Stimulated activated CD8-positive, alpha-beta memory T cell treated with anti-CD3 and anti-CD28 coated beads, Interleukin-7, amount 100 ng/mL, for 24 hours (primary cell): ENCODE results near the gene LRRC38.
"Not testable (repeated sequence)": the region's sequence is repeated elsewhere in the genome, so short reads cannot be mapped to it uniquely, and the experiment has no call there.

Experiments used
- DNase-seq: peaks from one replicate; pipeline ENCODE4 v3.0.0-alpha.2; 2020; ENCODE audit warnings: low read depth

Gene LRRC38, protein sequence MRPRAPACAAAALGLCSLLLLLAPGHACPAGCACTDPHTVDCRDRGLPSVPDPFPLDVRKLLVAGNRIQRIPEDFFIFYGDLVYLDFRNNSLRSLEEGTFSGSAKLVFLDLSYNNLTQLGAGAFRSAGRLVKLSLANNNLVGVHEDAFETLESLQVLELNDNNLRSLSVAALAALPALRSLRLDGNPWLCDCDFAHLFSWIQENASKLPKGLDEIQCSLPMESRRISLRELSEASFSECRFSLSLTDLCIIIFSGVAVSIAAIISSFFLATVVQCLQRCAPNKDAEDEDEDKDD

DNA sequence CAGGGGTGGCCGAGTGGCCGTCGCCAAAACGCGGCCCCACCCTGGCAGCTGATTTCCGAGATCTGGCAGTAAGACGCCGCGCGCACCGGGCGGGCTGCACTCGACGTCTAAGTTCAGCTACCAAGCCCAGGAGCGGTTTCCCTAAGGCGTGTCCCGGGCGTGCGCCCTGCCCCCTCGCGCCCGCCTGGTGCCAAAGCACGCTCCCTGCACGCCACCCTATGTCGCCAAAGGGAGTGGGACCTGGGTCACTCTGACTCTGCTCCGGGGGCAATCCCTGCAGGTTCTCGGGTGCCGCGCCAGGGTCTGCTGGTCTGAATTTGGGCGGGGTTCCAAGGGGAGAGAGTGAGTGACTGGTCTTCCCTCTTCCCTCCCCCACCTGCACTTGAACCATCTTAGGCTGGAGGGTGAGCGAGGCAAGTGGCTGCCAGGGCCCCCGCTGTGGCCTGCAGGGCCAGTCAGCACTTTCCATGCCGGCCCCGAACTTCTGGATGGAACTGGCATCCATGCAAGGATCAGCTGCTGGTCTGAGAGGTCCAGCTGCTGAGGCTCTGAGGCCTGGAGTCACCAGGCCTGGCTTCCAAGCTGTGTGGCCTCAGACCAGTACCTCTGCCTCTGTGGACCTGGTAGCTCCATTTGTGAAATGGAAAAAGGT is at the start of gene LRRC38:
Gene LRRC38 (minus strand): TSS at position 109 of the 652 bp plus-strand sequence. CDS start 410 bp downstream, outside the sequence.
- DNase-seq, result no peak

DNA sequence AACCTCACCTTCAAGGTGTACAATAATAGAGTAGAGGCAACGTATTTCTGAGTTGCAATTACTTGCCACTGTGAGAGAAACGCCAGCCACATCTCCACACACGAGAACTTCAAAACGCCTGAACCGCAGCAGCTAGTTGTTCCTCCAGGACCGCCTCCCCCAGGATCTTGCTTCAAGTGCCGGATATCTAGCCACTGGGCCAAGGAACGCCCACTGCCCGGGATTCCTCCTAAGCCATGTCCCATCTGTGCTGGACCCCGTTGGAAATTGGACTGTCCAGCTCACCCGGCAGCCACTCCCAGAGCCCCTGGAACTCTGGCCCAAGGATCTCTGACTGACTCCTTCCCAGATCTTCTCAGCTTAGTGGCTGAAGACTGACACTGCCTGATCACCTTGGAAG is 49.2 kb upstream of the LRRC38 start:
- not testable (repeated sequence) for DNase-seq

- DNase-seq, result no peak
Observed at GRCh38 chr1:13560541-13560940, 46.7 kb upstream of the LRRC38 start.

DNA sequence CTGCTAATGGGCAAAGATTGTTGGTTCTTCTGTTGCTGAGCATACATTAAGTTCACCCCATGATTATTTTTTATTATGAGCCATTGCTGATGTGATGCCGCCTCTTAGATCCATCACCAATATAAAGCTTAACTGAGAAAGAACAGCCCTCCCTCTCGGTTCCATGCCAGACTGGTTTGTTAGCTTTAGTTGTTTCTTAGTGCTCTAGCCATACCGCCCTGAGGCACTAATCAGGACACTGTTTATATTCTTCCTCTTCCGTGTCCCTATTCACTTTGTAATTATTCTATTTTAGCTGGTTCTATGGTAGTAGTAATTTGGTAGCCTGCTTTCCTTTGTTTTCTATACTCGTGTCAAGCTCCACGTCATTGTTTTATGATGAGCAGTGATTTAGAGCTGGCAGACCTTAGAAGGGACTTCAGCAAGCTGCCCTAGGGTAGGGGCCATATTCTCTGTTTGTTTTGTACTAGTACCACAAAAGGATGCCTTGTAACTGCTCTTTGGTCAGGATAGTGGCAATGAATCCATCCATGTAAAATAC is 42.5 kb upstream of the LRRC38 start:
- no peak for DNase-seq

DNA sequence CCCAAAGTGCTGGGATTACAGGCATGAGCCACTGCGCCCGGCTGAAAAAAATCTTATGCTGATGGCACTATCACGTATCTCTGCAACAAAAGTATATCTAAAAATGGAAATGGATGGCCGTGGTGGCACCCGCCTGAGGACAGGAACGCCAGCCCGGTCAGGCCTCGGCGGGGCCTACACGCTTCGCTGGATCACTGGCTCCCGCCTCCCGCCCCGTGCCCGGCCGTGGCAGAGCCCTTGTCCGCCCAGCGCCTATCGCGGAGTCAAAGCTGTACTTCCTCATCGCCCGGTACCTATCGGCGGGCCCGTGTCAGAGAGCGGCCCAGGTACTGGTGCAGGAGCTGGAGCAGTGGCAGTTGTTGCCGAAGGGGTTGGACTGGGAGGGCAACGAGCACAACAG is 41.0 kb upstream of the LRRC38 start:
- DNase-seq, result no peak

- no peak for DNase-seq
Observed at GRCh38 chr1:13550663-13551062, 36.9 kb upstream of the LRRC38 start.

DNA sequence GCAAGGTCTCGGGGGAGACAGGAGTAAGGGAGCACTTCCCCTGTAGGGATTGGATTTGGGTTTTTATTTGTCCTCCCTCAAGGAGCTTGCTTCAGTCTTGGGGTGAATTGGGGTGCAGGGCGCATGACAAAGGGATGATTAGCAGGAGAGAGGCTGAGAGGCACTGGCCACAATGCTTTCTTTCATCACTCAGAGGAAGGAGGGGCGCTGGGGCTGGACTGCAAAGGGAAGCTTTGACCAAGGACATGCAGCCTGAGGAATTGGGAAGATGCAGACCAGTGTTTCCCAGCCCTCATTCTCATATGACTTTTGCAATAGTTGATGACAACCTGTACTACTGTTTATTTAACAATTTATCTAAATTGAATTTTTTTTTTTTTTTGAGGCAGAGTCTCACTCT is 35.7 kb upstream of the LRRC38 start:
- DNase-seq, result no peak

GRCh38 chr1:13549021-13549420 is 35.2 kb upstream of the LRRC38 start:
- no peak for DNase-seq

GRCh38 chr1:13548281-13548680 is 34.5 kb upstream of the LRRC38 start:
- DNase-seq, result no peak

GRCh38 chr1:13546791-13547190 is 33.0 kb upstream of the LRRC38 start:
- DNase-seq, result no peak

DNA sequence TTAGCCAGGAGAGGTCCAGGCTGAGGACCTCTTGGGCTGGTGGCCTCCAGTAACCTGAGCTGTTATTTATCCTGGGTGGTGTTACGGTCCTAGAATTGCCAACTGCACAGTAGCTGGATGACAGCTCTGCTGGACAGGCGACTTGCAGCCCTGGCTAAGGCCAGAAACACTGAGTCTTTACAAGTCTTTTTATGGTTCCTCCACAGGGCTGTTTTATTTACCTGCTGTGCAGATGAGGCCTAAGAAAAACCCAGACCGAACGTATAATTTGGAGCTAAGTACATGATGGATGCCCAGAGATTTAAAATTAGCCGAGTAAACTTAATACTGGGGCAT is 30.4 kb upstream of the LRRC38 start:
- no peak for DNase-seq

- no peak for DNase-seq
Observed at GRCh38 chr1:13543451-13544220, 29.8 kb upstream of the LRRC38 start.

GRCh38 chr1:13541435-13542215 is 27.8 kb upstream of the LRRC38 start:
- no peak for DNase-seq

DNA sequence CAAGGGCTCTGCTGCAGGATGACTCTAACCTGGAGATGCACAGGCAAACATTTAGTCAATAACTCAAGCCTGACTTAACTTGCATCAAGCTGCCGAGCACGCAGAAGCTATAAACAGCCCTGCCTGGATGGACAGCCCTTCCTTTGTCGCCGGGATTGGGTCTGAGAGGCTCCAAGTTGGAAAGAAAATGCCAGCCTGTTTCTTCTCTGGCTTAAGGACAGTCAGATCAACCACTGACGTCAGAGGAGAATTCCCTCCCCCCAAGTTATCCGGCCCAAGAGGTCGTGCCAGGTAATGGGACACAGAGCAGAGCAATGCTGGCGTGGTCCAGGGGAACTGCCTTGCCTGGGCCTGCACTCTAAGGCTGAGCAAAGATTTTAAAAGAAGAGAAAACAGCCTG is 27.1 kb upstream of the LRRC38 start:
- DNase-seq, result no peak

DNA sequence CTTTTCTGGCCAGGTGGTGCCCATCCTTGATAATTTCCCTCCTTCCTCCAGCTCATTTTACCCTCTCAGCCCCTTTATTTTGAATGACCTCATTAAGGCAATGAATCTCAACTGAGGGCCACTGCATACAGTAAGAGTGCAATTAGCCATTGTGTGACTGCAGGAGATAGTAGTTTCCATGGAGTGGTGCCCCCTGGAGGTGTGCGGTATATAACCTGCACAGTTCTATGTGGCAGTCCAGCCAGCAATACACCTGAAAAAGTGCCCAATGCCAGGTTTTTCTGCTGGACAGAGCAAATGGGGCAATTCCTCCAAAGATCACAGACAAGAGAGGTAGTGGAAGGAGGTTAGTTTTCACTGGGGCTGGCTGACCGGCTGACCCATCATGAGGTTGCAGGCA is 25.9 kb upstream of the LRRC38 start:
- no peak for DNase-seq

DNA sequence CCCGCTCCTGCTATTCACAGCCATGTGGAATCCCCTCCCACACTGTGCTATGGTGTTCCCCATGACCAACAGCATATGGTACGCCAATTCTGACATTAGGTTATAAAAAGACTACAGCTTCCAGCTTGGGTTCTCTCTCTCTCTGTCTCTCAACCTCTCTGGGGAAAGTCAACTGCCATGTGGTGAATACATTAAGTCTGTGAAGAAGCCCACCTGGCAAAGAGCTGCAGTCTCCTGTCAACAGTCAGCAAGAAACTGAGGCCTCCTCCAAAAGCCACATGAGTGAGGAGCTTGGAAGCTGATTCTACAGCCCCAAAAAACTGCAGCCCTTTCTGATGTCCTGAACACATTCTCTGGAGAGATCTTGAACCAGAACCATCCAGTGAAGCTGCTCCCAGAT is 25.0 kb upstream of the LRRC38 start:
- DNase-seq, result no peak

GRCh38 chr1:13536571-13536970 is 22.8 kb upstream of the LRRC38 start:
- DNase-seq, result no peak

DNA sequence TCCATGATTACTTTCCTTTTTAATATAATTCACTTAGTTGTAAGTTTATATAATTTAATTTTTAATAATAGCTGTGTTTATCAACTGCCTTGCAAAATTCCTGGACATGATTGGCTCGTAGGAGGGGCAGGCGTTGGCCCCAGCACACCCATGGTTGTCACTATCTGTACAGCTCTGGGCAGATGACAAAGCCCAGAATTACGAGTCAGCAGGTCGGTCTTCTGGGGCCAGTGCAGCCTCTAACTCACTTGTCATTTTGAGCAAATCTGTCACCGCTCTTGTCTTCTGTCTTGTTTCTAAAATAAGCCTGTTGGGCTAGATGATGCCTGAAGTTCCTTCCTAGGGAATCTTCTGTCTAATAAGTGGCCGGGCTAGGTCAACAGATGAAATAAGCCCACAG is 21.4 kb upstream of the LRRC38 start:
- DNase-seq, result no peak

GRCh38 chr1:13528320-13528719 is 14.5 kb upstream of the LRRC38 start:
- DNase-seq, result no peak

DNA sequence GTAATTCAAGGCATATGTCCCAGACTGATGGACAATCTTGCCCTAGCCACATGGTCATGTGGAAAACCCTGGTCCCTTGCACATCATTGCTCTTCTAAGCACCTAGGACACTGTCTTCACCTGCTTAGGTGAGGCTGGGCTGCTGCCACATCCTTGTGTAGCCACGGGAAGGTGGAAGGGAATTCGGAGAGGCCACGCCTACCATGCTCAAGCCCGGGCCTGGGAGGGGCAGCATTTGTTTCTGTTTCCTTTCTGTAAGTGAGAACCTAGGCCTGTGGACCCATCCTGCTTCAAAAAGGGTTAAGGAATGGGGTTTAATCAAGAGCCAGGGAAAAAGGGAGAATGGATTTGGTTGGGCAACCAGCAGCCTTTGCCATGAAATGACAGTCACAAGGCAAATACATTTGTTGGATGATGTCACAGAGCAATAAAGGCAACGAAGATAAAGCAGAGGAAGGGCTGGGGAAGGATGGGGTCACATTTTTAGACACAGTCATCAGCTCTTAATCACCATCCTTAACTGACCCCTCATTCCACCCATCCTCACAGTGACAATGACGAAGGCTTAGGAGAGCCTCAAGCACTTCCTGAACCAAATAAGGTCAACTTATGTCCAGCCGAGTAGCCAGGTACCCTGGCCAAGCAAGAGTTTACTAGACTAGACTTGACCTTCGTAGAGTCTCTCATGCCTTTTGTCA is 10.1 kb upstream of the LRRC38 start:
- DNase-seq, result no peak

GRCh38 chr1:13520985-13521384 is 7.2 kb upstream of the LRRC38 start:
- DNase-seq, result no peak
